ENCODE results near the gene ZDHHC14. TPM values are rescaled to one million over a fixed set of nuclear protein-coding genes. Genes with fewer than 3 reads are reported as not detected.

The ZDHHC14 gene
- total and polyA plus RNA-seq, 7 donors, result 2.4 to 12.6 (median 9.6) TPM

- H3K4me1 ChIP-seq, result no peaks in the 10 kb centered on the region
- 40 to 55% methylated on average over 5 of the region's 5 CpGs for WGBS, 2 donors
- no peak overlapping the region for H3K4me3 ChIP-seq
- no peak overlapping the region for H3K27ac ChIP-seq
- H3K9me3 ChIP-seq, result no peaks in the 10 kb centered on the region
- no peaks in the 10 kb centered on the region for H3K27me3 ChIP-seq
- intact Hi-C loops (cut with DNase I), result no loop called here
- H3K36me3 ChIP-seq, result no peaks in the 10 kb centered on the region
- no peak for DNase-seq
- TF ChIP-seq POLR2AphosphoS5 (IDR thresholded peaks at IDR 0.05), result no peak
Measured at GRCh38 chr6:157486572-157486971, 105.6 kb downstream of the ZDHHC14 start.

DNA sequence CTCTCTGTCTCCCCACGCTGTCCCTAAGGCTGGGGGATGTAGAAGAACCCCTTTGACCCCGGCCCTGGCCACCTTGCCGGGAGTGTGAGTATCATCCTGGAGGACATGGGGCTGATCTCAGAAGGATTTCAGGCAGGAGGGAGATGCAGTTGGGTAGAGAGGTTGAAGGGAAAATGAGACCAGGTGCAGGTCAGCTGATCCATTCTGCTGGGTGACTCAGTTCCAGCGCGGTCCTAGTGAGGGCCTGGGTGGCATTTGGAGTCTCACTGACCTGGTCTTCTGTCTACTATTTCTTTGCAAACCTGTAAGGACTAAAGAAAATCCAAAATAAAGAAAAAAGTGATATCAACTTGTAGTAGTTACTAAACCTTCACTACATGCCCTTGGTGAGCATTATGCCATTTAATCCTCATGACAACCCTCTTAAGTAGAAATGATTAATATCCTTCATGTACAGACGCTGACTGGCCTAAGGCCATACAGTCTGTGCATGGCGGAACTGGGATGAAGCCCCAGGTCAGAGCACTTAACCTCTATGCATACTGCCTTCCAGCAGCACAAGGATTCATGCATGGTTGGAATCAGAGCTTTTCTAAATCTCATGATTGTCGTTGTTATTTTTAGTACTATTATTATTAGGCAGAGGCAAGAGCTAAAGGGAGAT, 106.3 kb downstream of the ZDHHC14 start:
- Histone ChIP-seq H3K9me3 (no peaks in the 10 kb centered on the region), H3K27me3 (no peaks in the 10 kb centered on the region), H3K4me1 (no peaks in the 10 kb centered on the region), H3K36me3 (no peaks in the 10 kb centered on the region), H3K27ac (no peak overlapping the region), H3K4me3 (no peak overlapping the region)
- intact Hi-C loops (cut with DNase I), result no loop called here
- TF ChIP-seq EP300 (IDR thresholded peaks at IDR 0.05) (no peak), POLR2A (IDR thresholded peaks at IDR 0.05) (no peak), POLR2AphosphoS5 (IDR thresholded peaks at IDR 0.05) (no peak)
- TF ChIP-seq, protein P1, sequence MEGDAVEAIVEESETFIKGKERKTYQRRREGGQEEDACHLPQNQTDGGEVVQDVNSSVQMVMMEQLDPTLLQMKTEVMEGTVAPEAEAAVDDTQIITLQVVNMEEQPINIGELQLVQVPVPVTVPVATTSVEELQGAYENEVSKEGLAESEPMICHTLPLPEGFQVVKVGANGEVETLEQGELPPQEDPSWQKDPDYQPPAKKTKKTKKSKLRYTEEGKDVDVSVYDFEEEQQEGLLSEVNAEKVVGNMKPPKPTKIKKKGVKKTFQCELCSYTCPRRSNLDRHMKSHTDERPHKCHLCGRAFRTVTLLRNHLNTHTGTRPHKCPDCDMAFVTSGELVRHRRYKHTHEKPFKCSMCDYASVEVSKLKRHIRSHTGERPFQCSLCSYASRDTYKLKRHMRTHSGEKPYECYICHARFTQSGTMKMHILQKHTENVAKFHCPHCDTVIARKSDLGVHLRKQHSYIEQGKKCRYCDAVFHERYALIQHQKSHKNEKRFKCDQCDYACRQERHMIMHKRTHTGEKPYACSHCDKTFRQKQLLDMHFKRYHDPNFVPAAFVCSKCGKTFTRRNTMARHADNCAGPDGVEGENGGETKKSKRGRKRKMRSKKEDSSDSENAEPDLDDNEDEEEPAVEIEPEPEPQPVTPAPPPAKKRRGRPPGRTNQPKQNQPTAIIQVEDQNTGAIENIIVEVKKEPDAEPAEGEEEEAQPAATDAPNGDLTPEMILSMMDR (IDR thresholded peaks at IDR 0.05), result no peak
- WGBS, 2 donors, result 89 to 94% methylated on average over 8 of the region's 8 CpGs
- DNase-seq, result no peak

- no peak for TF ChIP-seq POLR2AphosphoS5 (IDR thresholded peaks at IDR 0.05)
- TF ChIP-seq EP300 (IDR thresholded peaks at IDR 0.05), result no peak
- TF ChIP-seq, protein P1 (IDR thresholded peaks at IDR 0.05), result no peak
- no peak for TF ChIP-seq POLR2A (IDR thresholded peaks at IDR 0.05)
- intact Hi-C loops (cut with DNase I), result no loop called here
- Histone ChIP-seq H3K27ac (no peak overlapping the region), H3K4me3 (no peak overlapping the region), H3K27me3 (no peaks in the 10 kb centered on the region), H3K9me3 (no peaks in the 10 kb centered on the region), H3K36me3 (no peaks in the 10 kb centered on the region), H3K4me1 (no peaks in the 10 kb centered on the region)
- DNase-seq, result no peak
- 67 to 81% methylated on average over 10 of the region's 10 CpGs for WGBS, 2 donors
Measured at GRCh38 chr6:157488058-157488457, 107.1 kb downstream of the ZDHHC14 start.

- DNase-seq, result no peak
- Histone ChIP-seq H3K9me3 (no peaks in the 10 kb centered on the region), H3K36me3 (no peaks in the 10 kb centered on the region), H3K27me3 (no peaks in the 10 kb centered on the region), H3K27ac (no peak overlapping the region), H3K4me1 (no peaks in the 10 kb centered on the region), H3K4me3 (no peak overlapping the region)
- intact Hi-C loops (cut with DNase I), result no loop called here
- TF ChIP-seq POLR2A (IDR thresholded peaks at IDR 0.05) (no peak), EP300 (IDR thresholded peaks at IDR 0.05) (no peak), POLR2AphosphoS5 (IDR thresholded peaks at IDR 0.05) (no peak)
- TF ChIP-seq, protein P1 (IDR thresholded peaks at IDR 0.05), result no peak
- 38 to 63% methylated on average over 12 of the region's 12 CpGs for WGBS, 2 donors
Measured at GRCh38 chr6:157488716-157489118, 107.7 kb downstream of the ZDHHC14 start.

- no peaks in the 10 kb centered on the region for H3K27me3 ChIP-seq
- no peaks in the 10 kb centered on the region for H3K36me3 ChIP-seq
- TF ChIP-seq, protein P1 (IDR thresholded peaks at IDR 0.05), result no peak
- TF ChIP-seq POLR2A (IDR thresholded peaks at IDR 0.05) (no peak), EP300 (IDR thresholded peaks at IDR 0.05) (no peak), POLR2AphosphoS5 (IDR thresholded peaks at IDR 0.05) (no peak)
- no peaks in the 10 kb centered on the region for H3K9me3 ChIP-seq
- DNase-seq, result no peak
- no peaks in the 10 kb centered on the region for H3K4me1 ChIP-seq
- H3K27ac ChIP-seq, result no peak overlapping the region
- H3K4me3 ChIP-seq, result no peak overlapping the region
- intact Hi-C loops (cut with DNase I), result no loop called here
- WGBS, 2 donors, result 95 to 96% methylated on average over 16 of the region's 16 CpGs
Measured at GRCh38 chr6:157490611-157491269, 109.8 kb downstream of the ZDHHC14 start.
